GM18507 (cell line): ENCODE results near the gene GPT2.
"Not testable (repeated sequence)": the region's sequence is repeated elsewhere in the genome, so short reads cannot be mapped to it uniquely, and the experiment has no call there.

ENCODE experiments used
- DNase-seq: peaks from one replicate; pipeline ENCODE4 v3.0.0; 2011; ENCODE audit warnings: low read depth; ENCODE audit not compliant: insufficient read length; ENCODE audit errors: extremely low spot score
- FAIRE-seq: peaks from 2 replicates; lab custom pipeline; 2011; peaks lifted over from hg19 to GRCh38; lab: Jason Lieb, UNC

GPT2 gene

DNA sequence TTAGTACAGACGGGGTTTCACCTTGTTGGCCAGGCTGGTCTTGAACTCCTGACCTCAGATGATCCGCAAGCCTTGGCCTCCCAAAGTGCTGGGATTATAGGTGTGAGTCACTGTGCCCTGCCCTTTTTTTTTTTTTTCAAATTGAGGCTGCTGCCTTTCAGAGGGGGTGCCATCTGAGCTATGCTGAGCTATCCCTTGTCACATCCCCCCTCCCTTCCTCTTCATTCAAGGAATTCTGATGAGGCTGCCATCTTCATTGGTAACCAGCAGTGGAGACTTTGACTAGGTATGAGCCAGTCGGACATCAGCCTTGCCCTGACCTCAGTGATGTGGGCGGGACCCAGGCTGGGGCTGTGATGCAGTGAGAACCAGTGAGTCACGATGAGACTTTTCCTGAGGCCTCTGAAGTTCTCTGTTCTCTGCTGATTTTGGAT lies 24.4 kb upstream of the GPT2 start:
- DNase-seq: no peak
- no peak for FAIRE-seq

DNA sequence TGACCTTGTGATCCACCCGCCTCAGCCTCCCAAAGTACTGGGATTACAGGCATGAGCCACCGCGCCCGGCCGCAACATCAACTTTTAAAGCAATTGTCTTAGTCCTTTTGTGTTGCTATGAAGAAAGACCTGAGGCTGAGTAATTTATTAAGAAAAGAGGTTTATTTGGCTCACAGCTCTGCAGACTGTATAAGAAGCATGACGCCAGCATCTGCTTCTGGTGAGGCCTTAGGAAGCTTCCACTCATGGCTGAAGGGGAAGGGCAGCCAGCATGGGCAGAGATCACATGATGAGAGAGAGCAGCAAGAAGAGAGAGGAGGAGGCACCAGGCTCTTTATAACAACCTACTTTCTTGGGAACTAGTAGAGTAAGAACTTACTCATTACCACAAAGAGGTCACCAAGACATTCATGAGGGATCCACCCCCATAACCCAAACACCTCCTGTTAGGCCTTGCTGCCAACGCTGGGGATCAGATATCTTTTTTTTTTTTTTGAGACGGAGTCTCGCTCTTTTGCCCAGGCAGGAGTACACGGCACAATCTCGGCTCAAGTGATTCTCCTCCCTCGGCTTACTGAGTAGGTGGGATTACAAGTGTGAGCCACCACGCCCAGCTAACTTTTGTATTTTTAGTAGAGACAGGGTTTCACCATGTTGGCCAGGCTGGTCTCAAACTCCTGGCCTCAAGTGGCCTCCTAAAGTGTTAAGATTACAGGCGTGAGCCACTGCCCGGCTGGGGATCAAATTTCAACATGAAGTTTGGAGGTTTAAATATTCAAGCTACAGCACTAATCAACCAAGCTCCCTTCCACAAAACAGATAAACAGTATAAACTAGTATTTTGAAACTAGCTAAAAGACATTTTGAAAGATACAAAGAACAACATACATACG lies 21.4 kb upstream of the GPT2 start:
- FAIRE-seq (no peak), DNase-seq (no peak)

DNA sequence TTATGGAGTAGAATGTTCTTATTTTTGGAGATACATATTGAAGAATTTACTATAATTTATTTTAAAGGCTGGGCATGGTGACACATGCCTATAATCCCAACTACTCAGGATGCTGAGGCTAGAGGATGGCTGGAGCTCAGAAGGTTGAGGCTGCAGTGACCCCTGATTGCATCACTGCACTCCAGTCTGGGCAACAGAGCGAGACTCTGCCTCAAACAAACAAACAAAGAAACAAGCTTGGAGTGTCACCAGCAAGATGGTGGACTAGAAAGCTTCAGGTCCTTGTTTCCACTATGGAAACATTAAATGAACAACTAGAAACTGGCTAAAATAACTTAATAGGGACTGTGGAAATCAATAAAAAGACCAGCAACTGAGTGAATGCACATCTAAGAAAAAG lies 17.9 kb upstream of the GPT2 start:
- no peak for DNase-seq
- peak; percentile 21 for FAIRE-seq

DNA sequence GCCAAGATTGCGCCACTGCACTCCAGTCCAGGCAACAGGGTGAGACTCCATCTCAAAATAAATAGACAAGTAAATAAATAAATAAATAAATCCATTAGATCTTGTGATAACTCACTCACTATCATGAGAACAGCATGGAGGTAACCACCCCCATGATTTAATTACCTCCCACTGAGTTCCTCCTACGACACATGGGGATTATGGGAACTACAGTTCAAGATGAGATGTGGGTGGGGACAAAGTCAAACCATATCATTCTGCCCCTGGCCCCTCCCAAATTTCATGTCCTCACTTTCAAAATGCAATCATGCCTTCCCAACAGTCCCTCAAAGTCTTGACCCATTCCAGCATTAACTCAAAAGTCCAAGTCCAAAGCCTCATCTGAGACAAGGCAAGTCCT lies 16.7 kb upstream of the GPT2 start:
- FAIRE-seq, DNase-seq: not testable (repeated sequence)

DNA sequence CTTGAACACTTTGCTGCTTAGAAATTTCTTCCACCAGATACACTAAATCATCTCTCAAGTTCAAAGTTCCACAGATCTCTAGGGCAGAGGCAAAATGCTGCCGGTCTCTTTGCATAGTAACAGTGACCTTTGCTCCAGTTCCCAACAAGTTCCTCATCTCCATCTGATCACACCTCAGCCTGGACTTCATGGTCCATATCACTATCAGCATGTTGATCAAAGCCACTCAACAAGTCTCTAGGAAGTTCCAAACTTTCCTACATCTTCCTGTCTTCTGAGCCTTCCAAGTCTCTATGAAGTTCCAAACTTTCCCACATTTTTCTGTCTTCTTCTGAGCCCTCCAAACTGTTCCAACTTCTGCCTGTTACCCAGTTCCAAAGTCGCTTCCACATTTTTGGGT lies 15.3 kb upstream of the GPT2 start:
- FAIRE-seq, DNase-seq: not testable (repeated sequence)

DNA sequence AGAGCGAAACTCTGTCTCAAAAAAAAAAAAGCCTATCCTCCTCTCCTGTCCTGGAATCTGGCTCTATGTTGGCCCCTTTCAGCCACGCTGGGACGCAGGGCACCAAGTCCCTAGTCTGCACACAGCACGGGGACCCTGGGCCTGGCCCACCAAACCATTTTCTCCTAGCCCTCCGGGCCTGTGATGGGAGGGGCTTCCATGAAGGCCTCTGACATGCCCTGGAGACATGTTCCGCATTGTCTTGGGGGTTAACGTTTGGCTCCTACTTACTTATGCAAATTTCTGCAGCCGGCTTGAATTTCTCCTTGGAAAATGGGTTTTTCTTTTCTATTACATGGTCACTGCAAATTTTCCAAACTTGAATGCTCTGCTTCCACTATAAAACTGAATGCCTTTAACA lies 12.6 kb upstream of the GPT2 start:
- FAIRE-seq: no peak
- DNase-seq: no peak

DNA sequence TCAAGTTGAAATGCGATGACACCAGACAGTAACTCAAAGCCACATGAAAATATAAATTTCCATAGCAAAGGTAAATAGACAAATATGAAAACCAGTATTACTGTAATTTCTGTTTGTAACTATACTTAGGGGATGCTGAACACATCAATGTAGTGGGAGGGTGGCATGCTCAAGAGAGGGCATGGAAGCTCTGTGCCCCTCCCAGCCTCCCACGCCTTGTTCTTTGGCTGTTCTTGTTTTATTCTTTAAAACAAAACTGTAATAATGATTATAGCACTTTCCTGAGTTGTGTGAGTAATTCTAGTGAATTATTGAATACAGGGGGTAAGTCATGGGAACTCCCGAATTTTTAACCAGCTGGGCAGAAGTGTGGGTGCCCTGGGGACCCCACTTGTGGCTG lies 11.0 kb upstream of the GPT2 start:
- no peak for FAIRE-seq
- no peak for DNase-seq

DNA sequence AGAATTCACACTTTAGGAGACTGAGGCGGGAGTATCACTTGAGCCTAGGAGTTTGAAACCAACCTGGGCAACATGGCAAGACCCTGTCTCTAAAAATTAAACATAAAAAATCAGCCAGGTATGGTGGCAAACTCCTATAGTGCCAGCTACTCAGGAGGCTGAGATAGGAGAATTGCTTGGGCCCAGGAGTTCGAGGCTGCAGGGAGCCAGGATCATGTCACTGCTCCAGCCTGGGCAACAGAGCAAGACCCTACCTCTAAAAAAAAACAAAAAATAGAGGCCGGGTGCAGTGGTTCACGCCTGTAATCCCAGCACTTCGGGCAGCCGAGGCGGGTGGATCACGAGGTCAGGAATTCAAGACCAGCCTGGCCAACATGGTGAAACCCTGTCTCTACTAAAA lies 8.9 kb upstream of the GPT2 start:
- no peak for FAIRE-seq

DNA sequence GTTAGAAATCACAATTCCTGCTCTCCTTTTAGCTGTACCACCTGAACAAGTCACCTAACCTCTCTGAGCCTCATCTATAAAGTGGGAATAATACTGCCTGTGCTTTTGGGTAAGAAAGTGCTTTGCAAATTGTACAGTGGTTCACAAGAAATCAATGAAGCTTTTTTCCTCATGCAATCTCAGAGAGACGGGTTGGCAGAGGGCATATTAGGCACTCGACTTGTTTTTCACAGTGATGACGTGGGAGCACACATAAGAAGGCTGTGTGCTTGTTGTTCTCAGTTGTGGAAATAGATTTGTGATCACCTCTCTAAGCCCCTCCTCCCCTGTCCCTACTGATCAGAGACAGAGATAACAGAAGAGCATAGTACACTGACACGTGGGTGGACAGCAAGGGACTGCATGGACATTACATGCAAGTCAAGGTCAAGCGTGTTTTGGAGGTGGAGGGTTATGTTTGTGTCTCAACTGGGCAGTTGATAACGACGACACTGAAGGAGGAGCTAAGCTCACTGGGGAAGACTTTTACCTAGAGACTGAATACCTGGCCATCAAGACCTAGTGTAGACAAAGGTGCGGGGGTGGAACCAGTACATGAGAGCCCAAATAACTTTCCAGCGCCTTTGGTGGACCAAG lies 1.7 kb upstream of the GPT2 start:
- FAIRE-seq (no peak), DNase-seq (no peak)

More for the DNA sequence above, 8.9 kb upstream of the GPT2 start:
- no peak for DNase-seq

DNA sequence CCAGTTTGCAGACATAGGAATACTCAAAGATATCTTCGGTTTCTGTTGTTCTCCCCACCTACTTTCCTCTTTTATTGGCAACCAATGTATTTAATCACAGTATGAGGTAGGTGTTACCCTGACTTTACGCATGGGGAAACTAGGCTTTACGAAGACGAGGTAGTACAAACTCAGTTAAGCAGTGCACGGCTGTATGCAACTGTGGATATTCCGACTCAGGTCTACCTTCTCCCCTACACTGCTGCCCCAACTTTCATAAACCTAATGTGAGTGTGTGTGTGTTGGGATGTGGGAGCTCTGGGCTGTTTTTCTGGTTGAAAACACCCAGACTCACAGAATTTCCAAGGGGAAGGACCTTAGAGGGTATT lies 1.2 kb upstream of the GPT2 start:
- DNase-seq (no peak), FAIRE-seq (no peak)

DNA sequence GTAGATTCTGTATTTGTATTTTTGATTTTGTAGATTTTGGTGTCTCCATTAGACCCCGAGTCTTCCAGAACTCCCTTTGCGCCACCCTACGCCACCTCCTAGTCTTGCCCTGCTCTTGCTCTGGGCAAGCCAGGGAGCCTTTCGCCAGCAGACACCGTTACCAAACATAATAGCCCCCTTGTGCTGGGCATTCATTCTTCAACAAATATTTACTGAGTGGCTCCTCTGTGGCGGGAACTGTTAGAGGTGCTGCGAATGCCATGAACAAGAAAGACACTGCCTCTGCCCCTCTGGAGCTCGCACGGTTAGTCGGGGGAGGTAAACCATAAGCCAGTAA lies 841 bp upstream of the GPT2 start:
- FAIRE-seq: no peak
- no peak for DNase-seq

DNA sequence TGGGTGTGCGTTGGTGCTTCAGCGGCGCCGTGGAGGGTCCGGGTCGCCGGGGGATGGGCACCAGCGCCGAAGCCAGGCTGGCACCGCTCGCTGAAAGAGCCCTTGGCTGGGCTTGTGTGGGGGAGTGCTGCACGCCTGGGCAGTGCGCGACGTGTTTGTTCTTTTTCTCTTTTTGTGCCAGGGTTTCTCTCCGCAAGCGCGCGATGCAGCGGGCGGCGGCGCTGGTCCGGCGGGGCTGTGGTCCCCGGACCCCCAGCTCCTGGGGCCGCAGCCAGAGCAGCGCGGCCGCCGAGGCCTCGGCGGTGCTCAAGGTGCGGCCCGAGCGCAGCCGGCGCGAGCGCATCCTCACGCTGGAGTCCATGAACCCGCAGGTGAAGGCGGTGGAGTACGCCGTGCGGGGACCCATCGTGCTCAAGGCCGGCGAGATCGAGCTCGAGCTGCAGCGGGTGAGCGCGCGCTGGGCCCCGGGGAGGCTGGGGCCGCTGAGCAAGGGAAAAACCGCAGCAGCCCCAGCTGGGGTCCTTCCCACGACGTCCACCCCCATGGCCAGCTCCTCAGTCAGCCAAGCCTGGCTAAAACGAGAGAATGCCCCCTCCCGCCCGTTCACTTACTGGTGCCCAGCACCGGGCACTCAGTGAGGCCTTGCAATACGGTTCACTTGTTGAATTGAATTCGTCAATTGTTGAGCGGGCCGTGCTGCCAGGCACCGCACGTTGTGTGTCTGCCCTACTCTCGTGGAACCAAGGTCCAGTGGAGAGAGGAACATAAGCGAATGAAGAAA lies 541 bp downstream of the GPT2 start:
- no peak for FAIRE-seq
- DNase-seq: no peak

DNA sequence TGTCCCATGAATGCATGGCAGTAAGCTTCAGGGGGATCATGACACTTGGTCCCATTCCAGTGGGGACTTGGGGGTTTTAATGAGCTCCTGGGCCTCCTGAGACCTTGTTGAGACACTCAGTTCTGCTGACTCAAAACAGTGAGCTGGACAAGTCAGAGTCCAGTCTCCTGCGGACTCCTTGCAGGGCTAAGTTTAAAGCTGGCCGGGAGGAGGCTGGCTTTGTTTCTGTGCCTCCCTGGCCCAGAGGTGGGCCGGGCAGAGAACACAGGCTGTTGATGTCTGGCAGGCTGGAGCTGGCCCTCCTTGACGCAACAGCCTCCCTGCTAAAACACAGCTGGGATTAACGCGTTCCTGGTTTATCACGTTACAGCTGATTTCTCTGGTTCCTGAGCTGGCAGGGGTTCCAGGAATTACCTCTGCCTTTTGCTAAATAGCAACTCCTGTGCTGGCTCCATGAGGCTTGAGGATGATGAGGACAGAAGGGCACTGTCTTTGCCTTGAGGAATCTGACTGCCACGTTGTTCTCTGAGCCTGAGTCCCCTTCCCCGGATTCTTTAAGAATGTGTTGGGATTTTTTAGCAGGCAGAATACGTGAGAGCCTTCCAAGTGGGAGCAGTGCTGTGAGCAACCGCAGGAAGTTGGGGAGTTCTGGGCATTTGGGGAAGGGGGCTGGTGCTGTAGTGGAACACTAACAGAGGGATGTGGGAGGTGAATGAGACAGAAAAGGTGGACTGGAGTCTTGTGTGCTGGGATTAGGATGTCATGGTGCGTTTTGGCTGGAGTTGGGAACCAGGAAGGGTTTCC lies 2.0 kb downstream of the GPT2 start:
- FAIRE-seq (no peak), DNase-seq (no peak)

DNA sequence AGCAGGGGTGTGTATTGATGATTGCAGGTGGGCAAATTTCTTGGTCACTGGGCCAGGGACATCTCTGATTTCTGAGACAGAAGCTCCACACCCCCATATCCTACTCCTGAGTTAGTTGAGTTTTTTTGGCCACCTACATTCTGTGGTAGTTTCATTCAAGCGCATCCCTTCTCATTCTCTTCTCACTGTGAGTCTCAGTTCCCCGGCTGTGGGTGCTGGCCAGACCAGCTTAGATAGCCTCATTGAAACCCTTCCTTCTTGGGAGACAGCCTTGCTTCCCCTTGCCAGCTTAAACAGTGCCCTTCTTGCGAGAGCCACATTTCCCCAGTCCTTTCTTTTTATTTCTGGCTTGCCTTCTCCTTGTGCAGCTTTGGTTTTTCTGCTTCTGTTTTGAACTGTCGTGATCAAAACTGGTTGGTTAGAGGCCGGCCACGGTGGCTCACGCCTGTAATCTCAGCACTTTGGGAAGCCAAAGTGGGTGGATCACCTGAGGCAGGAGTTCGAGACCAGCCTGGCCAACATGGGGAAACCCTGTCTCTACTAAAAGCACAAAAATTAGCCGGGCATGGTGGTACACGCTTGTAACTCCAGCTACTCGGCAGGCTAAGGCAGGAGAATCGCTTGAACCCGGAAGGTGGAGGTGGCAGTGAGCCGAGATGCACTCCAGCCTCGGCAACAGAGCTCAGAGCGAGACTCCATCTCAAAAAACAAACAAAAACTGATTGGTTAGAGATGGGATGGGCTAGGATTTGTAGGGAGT lies 2.8 kb downstream of the GPT2 start:
- no peak for DNase-seq
- no peak for FAIRE-seq

DNA sequence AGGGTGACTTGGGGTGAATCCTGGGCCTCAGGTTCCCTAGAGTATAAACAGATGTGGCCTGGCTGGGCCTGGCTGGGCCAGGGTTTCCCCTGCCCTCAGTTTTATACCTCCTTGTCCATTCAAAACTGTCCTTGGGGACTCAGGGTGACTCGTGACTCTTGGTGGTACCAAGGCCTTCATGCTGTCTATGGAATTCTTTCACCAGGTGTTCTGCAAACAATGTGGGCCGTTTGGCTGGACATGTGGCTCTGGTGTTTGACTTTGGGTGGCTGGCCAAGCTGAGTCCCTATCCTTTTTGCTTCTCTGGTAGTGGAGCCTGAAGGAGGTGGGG lies 3.3 kb downstream of the GPT2 start:
- no peak for DNase-seq
- no peak for FAIRE-seq

DNA sequence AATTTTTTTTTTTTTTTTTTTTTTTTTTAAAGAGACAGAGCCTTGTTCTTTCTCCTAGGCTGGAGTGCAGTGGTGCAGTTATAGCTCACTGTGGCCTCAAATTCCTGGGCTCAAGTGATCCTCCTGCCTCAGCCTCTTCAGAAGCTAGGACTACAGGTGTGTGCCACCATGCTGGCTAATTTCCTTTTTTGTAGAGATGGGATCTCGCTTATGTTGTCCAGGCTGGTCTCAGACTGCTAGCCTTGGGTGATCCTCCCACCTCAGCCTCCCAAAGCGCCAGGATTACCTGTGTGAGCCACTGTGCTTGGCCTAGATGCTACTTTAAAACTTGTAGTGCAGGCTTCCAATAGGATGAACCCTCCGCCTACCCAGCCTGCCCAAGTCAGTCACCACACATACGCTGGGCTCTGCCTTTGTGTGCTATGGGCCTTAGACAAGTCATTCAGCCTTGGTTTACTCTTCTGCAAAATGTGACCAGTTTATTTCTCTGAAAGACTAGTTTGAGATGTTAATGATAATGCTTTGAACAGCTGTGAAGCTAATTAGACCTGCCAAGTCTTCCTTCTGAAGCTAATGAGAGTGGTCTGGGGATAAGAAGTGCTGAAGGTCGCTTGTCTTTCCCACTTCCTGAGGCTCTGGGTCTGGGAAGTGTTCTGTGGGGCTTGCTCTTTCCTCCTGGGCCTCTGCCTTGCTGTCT lies 5.2 kb downstream of the GPT2 start:
- no peak for DNase-seq
- FAIRE-seq: no peak

DNA sequence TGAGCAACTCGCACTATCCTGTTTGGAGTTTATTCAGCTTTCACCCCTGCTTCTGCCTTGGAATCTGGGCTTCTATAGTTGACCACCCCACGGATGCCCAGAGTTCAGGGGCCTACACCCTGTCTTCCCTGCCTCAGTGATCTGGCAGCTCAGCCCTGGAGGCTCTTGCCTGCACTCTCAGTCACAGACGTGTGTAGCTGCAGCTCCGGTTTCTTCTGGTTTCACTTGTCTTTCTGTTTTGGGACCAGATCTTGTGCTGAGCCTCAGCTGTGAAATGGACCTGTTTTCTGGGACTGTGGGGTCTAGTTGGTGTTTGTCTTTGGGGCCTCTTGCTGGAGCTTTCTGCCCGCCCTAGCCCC lies 5.8 kb downstream of the GPT2 start:
- DNase-seq: no peak
- peak; percentile 74 for FAIRE-seq

DNA sequence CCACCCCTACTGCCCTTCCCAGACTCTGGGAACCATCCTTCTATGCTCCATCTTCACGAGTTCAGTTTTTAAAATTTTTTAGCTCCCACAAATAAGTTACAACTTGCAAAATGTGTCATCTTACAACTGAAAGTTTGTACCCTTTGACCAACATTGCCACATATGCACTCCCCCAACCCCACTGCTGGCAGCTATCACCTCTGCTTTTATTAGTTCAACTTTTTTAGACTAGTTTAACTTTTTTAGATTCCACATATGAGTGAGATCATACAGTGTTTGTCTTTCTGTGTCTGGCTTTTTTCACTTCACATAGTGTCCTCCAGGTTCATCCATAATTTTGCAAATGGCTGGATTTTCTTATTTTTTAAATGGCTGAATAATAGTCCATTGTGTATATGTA lies 7.7 kb downstream of the GPT2 start:
- DNase-seq: no peak

More for the DNA sequence above, 7.7 kb downstream of the GPT2 start:
- FAIRE-seq: no peak
